HepG2 (cell line): Measurements from ENCODE around the gene VPS4B. TPM values are rescaled to one million over a fixed set of nuclear protein-coding genes. Genes with fewer than 3 reads are reported as not detected.

ENCODE experiments used
- ATAC-seq: fragments of 200-7000 bp; cut with Tn5 transposase; 3 replicates; pipeline ENCODE4 v1.9.1; 2020; ENCODE audit warnings: mild to moderate bottlenecking, moderate library complexity
- BruUV-seq: library from RNA; stranded (reverse); fragments of 400-500 nt; replicated peaks from 2 replicates; lab custom pipeline; 2021; lab: Mats Ljungman, UMichigan
- CTCF ChIA-PET: fragments of 300-600 bp; formaldehyde crosslinking; extraction: SDS; loops from one replicate; lab custom pipeline; 2021; ENCODE audit warnings: low total read pairs, inconsistent platforms, low intra/inter-chr PET ratio; lab: Yijun Ruan, JAX
- POLR2A ChIA-PET: fragments of 350-600 bp; sonication (Branson Sonifier 250); formaldehyde crosslinking; loops from one replicate; lab custom pipeline; 2020; ENCODE audit warnings: antibody characterized with exemption, inconsistent platforms; lab: Yijun Ruan, JAX
- DNase-seq: peaks from one replicate; pipeline ENCODE4 v3.0.0-alpha.2; 2015; ENCODE audit warnings: low spot score
- FAIRE-seq: peaks from 3 replicates; lab custom pipeline; 2011; peaks lifted over from hg19 to GRCh38; lab: Jason Lieb, UNC
- H2AFZ ChIP-seq: one replicate; pipeline ENCODE4 v1.6.1; 2011; ENCODE audit warnings: low read length, inconsistent platforms
- H3K27ac ChIP-seq: fragments of 300-600 bp; 3 replicates; pipeline ENCODE4 v1.8.0; 2011; ENCODE audit warnings: mixed run types, mild to moderate bottlenecking, mixed read lengths, low read length, inconsistent platforms; ENCODE audit not compliant: insufficient read depth; ENCODE audit errors: extremely low read length
- H3K27me3 ChIP-seq, 2 experiments: fragments of 200-600 bp in 1 of 2; 2 replicates in 1 of 2; 3 replicates in 1 of 2; pipeline versions ENCODE4 v1.6.0 to v1.8.0; 2011; ENCODE audit warnings: low read length in 2 of 2, mild to moderate bottlenecking in 2 of 2, moderate library complexity in 2 of 2, inconsistent platforms in 1 of 2; ENCODE audit not compliant: insufficient read depth in 2 of 2, control insufficient read depth in 1 of 2
- H3K36me3 ChIP-seq, 2 experiments: fragments of 200-600 bp in 1 of 2; replicated peaks in 1 of 2; 2 replicates in 1 of 2; 3 replicates in 1 of 2; pipeline versions ENCODE4 v1.5.1 to v1.8.0; 2011; ENCODE audit warnings: low read length in 2 of 2, inconsistent platforms in 1 of 2; ENCODE audit not compliant: insufficient read depth in 2 of 2, control insufficient read depth in 1 of 2
- H3K4me1 ChIP-seq: 2 replicates; pipeline ENCODE4 v1.5.1; 2012; ENCODE audit warnings: low read length, inconsistent platforms; ENCODE audit not compliant: insufficient read depth
- H3K4me2 ChIP-seq: 2 replicates; pipeline ENCODE4 v1.6.0; 2011; ENCODE audit warnings: low read depth, low read length, inconsistent platforms
- H3K4me3 ChIP-seq, 3 experiments: fragments of 200-600 bp in 1 of 3; sonication (generic), shearing (Covaris generic) in 1 of 3; replicated peaks in 1 of 3; 2 replicates each; pipeline ENCODE4 v1.5.1; 2011 to 2016; ENCODE audit warnings: low read length in 3 of 3, inconsistent platforms in 2 of 3, low read depth in 2 of 3, mild to moderate bottlenecking in 2 of 3, control low read depth in 1 of 3, mixed read lengths in 1 of 3; ENCODE audit not compliant: insufficient read depth in 1 of 3
- H3K79me2 ChIP-seq: one replicate; pipeline ENCODE4 v1.6.1; 2011; ENCODE audit warnings: low read length, inconsistent platforms; ENCODE audit not compliant: insufficient read depth
- H3K9ac ChIP-seq: 2 replicates; pipeline ENCODE4 v1.6.0; 2011; ENCODE audit warnings: mild to moderate bottlenecking, low read depth, low read length, inconsistent platforms; ENCODE audit not compliant: insufficient read depth
- H3K9me3 ChIP-seq: 2 replicates; pipeline ENCODE4 v1.5.1; 2012; ENCODE audit warnings: mild to moderate bottlenecking, low read length
- H4K20me1 ChIP-seq: 2 replicates; pipeline ENCODE4 v1.6.0; 2011; ENCODE audit warnings: inconsistent platforms, mild to moderate bottlenecking, low read length, moderate library complexity; ENCODE audit not compliant: insufficient read depth
- FOXM1 ChIP-seq: sonication (generic); formaldehyde crosslinking; IDR thresholded peaks from 2 replicates; pipeline ENCODE4 v1.5.0; 2020; ENCODE audit warnings: missing genetic modification reagents
- PHB2 ChIP-seq: fragments of 450-650 bp; IDR thresholded peaks from 2 replicates; pipeline ENCODE4 v1.6.1; 2018; ENCODE audit not compliant: partially characterized antibody
- SKIL ChIP-seq: sonication (generic); formaldehyde crosslinking; IDR thresholded peaks from 2 replicates; pipeline ENCODE4 v1.8.0; 2022; ENCODE audit warnings: missing genetic modification reagents, mild to moderate bottlenecking, moderate library complexity, borderline replicate concordance
- STAT6 ChIP-seq: sonication (generic); formaldehyde crosslinking; IDR thresholded peaks from 2 replicates; pipeline ENCODE4 v1.4.0; 2020; ENCODE audit warnings: missing genetic modification reagents, mild to moderate bottlenecking, borderline replicate concordance
- ZBTB26 ChIP-seq: IDR thresholded peaks from 2 replicates; pipeline ENCODE4 v1.6.1; 2016; ENCODE audit warnings: missing compliant biosample characterization, missing genetic modification reagents, borderline replicate concordance
- ZKSCAN5 ChIP-seq: sonication (generic); formaldehyde crosslinking; IDR thresholded peaks from 2 replicates; pipeline ENCODE4 v1.5.1; 2020; ENCODE audit warnings: mild to moderate bottlenecking, missing genetic modification reagents
- ZNF451 ChIP-seq: sonication (generic); formaldehyde crosslinking; IDR thresholded peaks from 2 replicates; pipeline ENCODE4 v1.5.0; 2020; ENCODE audit warnings: mild to moderate bottlenecking, missing genetic modification reagents
- ZNF589 ChIP-seq: sonication (generic); formaldehyde crosslinking; conservative IDR thresholded peaks from 2 replicates; pipeline ENCODE4 v1.8.0; 2022; ENCODE audit warnings: mild to moderate bottlenecking, moderate library complexity, missing genetic modification reagents
- ZNF772 ChIP-seq: sonication (generic); formaldehyde crosslinking; IDR thresholded peaks from 2 replicates; pipeline ENCODE4 v1.5.0; 2020; ENCODE audit warnings: mild to moderate bottlenecking, missing genetic modification reagents
- WGBS: methylation state at CpG from one replicate; pipeline ENCODE4 v1.1.6; 2017; ENCODE audit warnings: low lambda C conversion rate; 5-methylcytosine and 5-hydroxymethylcytosine counted together
- in situ Hi-C: cut with HindIII; loops from 2 replicates; pipeline ENCODE4 v1.10.0; 2017; ENCODE audit warnings: low pct_unique_long_range_greater_than_20kb; ENCODE audit not compliant: extremely low pct_ligation_motif_present
- intact Hi-C: fragments of 100-400 bp; cut with micrococcal nuclease; formaldehyde crosslinking; loops from one replicate; pipeline ENCODE4 v1.10.0; 2022; ENCODE audit not compliant: unreplicated experiment
- polyA plus RNA-seq, 8 experiments: library from polyadenylated mRNA; depleted of rRNA in 3 of 8; stranded (reverse) in 7 of 8; unstranded in 1 of 8; fragments of >200 nt; fragmentation: Illumina TruSeq in 4 of 8; extraction: Trizol in 4 of 8; gene quantifications; 2 replicates each; pipeline versions ENCODE4 v1.2.1 to v1.2.3, GENCODE V29; 2011 to 2016; ENCODE audit warnings: low read depth in 4 of 8, missing spikeins in 1 of 8, mixed read lengths in 1 of 8; ENCODE audit not compliant: insufficient read depth in 1 of 8
- total RNA-seq, 5 experiments: library from RNA; depleted of rRNA; stranded (reverse); fragments of >200 nt; fragmentation: Illumina TruSeq; extraction: Trizol; gene quantifications; 2 replicates each; pipeline ENCODE4 v1.2.3, GENCODE V29; 2016; ENCODE audit warnings: low read depth in 1 of 5
- TF ChIP-seq, protein P1 (sequence below): sonication (generic); formaldehyde crosslinking; IDR thresholded peaks from 2 replicates; pipeline ENCODE4 v1.4.0; 2020; ENCODE audit warnings: missing genetic modification reagents
- TF ChIP-seq, protein P2 (sequence below): sonication (generic); formaldehyde crosslinking; IDR thresholded peaks from 2 replicates; pipeline ENCODE4 v1.9.0; 2022; ENCODE audit warnings: missing genetic modification reagents, mild to moderate bottlenecking, borderline replicate concordance

The VPS4B gene
- total and polyA plus RNA-seq, 2 of the 13 experiments (the other 11 are each of a cell fraction or from before 2014, with no cell fraction given), result 12.8 to 25.9 TPM

- H3K36me3 ChIP-seq, result peaks cover 6 to 67% of the 10 kb centered on the region in 2 experiments; a peak in 4 of 5 replicates
- no peak for FAIRE-seq
- no peak overlapping the region for H3K27ac ChIP-seq
- no peaks in the 10 kb centered on the region for H3K9me3 ChIP-seq
- 91% methylated on average over 8 of the region's 8 CpGs for WGBS
- intact Hi-C loops (no loop called here), in situ Hi-C loops (no loop called here)
- H3K27me3 ChIP-seq, result no peaks in the 10 kb centered on the region
- no peak overlapping the region for H3K9ac ChIP-seq
- no peak overlapping the region for H3K4me2 ChIP-seq
- no peak overlapping the region for H2AFZ ChIP-seq
- CTCF ChIA-PET, result no interaction called here
- no peaks in the 10 kb centered on the region for H3K79me2 ChIP-seq
- no peak overlapping the region for H3K4me3 ChIP-seq
- no peak; the same call in 2 of the 3 replicates for ATAC-seq
- H3K4me1 ChIP-seq, result no peaks in the 10 kb centered on the region
- POLR2A ChIA-PET, result no interaction called here
- no peaks in the 10 kb centered on the region for H4K20me1 ChIP-seq
- no peak for DNase-seq
- BruUV-seq, result no TSS peak
- TF ChIP-seq FOXM1, result no peak
- TF ChIP-seq, protein P1, sequence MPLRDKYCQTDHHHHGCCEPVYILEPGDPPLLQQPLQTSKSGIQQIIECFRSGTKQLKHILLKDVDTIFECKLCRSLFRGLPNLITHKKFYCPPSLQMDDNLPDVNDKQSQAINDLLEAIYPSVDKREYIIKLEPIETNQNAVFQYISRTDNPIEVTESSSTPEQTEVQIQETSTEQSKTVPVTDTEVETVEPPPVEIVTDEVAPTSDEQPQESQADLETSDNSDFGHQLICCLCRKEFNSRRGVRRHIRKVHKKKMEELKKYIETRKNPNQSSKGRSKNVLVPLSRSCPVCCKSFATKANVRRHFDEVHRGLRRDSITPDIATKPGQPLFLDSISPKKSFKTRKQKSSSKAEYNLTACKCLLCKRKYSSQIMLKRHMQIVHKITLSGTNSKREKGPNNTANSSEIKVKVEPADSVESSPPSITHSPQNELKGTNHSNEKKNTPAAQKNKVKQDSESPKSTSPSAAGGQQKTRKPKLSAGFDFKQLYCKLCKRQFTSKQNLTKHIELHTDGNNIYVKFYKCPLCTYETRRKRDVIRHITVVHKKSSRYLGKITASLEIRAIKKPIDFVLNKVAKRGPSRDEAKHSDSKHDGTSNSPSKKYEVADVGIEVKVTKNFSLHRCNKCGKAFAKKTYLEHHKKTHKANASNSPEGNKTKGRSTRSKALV (CRISPR knock-in tag), result no peak
- no peak for TF ChIP-seq ZNF451
- no peak for TF ChIP-seq ZBTB26 (CRISPR knock-in tag)
- TF ChIP-seq ZKSCAN5 (CRISPR knock-in tag), result no peak
- TF ChIP-seq ZNF772 (CRISPR knock-in tag), result no peak
- TF ChIP-seq SKIL (CRISPR knock-in tag), result no peak
- TF ChIP-seq STAT6 (CRISPR knock-in tag), result no peak
- no peak for TF ChIP-seq ZNF589 (CRISPR knock-in tag)
- TF ChIP-seq, protein P2, sequence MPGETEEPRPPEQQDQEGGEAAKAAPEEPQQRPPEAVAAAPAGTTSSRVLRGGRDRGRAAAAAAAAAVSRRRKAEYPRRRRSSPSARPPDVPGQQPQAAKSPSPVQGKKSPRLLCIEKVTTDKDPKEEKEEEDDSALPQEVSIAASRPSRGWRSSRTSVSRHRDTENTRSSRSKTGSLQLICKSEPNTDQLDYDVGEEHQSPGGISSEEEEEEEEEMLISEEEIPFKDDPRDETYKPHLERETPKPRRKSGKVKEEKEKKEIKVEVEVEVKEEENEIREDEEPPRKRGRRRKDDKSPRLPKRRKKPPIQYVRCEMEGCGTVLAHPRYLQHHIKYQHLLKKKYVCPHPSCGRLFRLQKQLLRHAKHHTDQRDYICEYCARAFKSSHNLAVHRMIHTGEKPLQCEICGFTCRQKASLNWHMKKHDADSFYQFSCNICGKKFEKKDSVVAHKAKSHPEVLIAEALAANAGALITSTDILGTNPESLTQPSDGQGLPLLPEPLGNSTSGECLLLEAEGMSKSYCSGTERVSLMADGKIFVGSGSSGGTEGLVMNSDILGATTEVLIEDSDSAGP, result no peak
- no peak for TF ChIP-seq PHB2
Measured at GRCh38 chr18:63402246-63403162, 19.8 kb downstream of the VPS4B start.
